GM23338 (cell line): ENCODE data around the gene TRIM45. TPM values are rescaled to one million over a fixed set of nuclear protein-coding genes. Genes with fewer than 3 reads are reported as not detected.

Experiments used
- ATAC-seq: fragments of 200-7000 bp; cut with Tn5 transposase; 3 replicates; pipeline ENCODE4 v1.9.1; 2020
- DNase-seq: peaks from one replicate; pipeline ENCODE4 v3.0.0-alpha.2; 2015; ENCODE audit warnings: low spot score
- H2AFZ ChIP-seq: fragments of 200-600 bp; sonication (generic); 2 replicates; pipeline ENCODE4 v1.8.0; 2016; ENCODE audit warnings: antibody characterized with exemption, mild to moderate bottlenecking, moderate library complexity
- H3F3A ChIP-seq: fragments of 200-600 bp; sonication (generic); replicated peaks from 2 replicates; pipeline ENCODE4 v1.8.0; 2017; ENCODE audit warnings: antibody characterized with exemption, mixed run types, low read depth
- H3K27ac ChIP-seq: fragments of 200-600 bp; sonication (generic); 2 replicates; pipeline ENCODE4 v1.6.1; 2016; ENCODE audit warnings: low read depth
- H3K27me3 ChIP-seq: fragments of 200-600 bp; sonication (generic); 2 replicates; pipeline ENCODE4 v1.8.0; 2016; ENCODE audit warnings: mild to moderate bottlenecking, mixed run types, moderate library complexity; ENCODE audit not compliant: insufficient read depth
- H3K36me3 ChIP-seq: fragments of 200-600 bp; sonication (generic); 2 replicates; pipeline ENCODE4 v1.8.0; 2016; ENCODE audit warnings: mild to moderate bottlenecking; ENCODE audit not compliant: insufficient read depth
- H3K4me1 ChIP-seq: fragments of 200-600 bp; sonication (generic); 2 replicates; pipeline ENCODE4 v1.8.0; 2016; ENCODE audit warnings: mild to moderate bottlenecking, moderate library complexity; ENCODE audit not compliant: insufficient read depth
- H3K4me2 ChIP-seq: fragments of 200-600 bp; sonication (generic); 2 replicates; pipeline ENCODE4 v1.7.1; 2017; ENCODE audit warnings: mixed run types
- H3K4me3 ChIP-seq: fragments of 200-600 bp; sonication (generic); 2 replicates; pipeline ENCODE4 v1.6.1; 2016; ENCODE audit warnings: mixed run types
- H3K79me2 ChIP-seq: fragments of 200-600 bp; sonication (generic); replicated peaks from 2 replicates; pipeline ENCODE4 v1.8.0; 2017; ENCODE audit warnings: mild to moderate bottlenecking; ENCODE audit not compliant: insufficient read depth
- H3K9me2 ChIP-seq: fragments of 200-600 bp; sonication (generic); 2 replicates; pipeline ENCODE4 v1.8.0; 2017; ENCODE audit not compliant: insufficient read depth
- H4K20me1 ChIP-seq: fragments of 200-600 bp; sonication (generic); replicated peaks from 2 replicates; pipeline ENCODE4 v1.8.0; 2017; ENCODE audit warnings: mild to moderate bottlenecking; ENCODE audit not compliant: insufficient read depth
- H3K27ac Mint-ChIP-seq: 2 replicates; pipeline ENCODE4 v1.8.0; 2020; ENCODE audit warnings: inconsistent platforms, mild to moderate bottlenecking, moderate library complexity, mixed read lengths
- H3K27me3 Mint-ChIP-seq: 3 replicates; pipeline ENCODE4 v1.8.0; 2022; ENCODE audit warnings: low read depth, mild to moderate bottlenecking, moderate library complexity, mixed read lengths, inconsistent platforms; ENCODE audit not compliant: insufficient read depth, poor library complexity
- H3K36me3 Mint-ChIP-seq: 3 replicates; pipeline ENCODE4 v1.8.0; 2021; ENCODE audit warnings: low read depth, mild to moderate bottlenecking, inconsistent platforms, moderate library complexity, mixed read lengths
- H3K4me1 Mint-ChIP-seq: 3 replicates; pipeline ENCODE4 v1.8.0; 2020; ENCODE audit warnings: mild to moderate bottlenecking, inconsistent platforms, mixed read lengths
- H3K4me3 Mint-ChIP-seq: 3 replicates; pipeline ENCODE4 v1.8.0; 2021; ENCODE audit warnings: moderate library complexity, mild to moderate bottlenecking, inconsistent platforms, mixed read lengths
- H3K9me3 Mint-ChIP-seq: 3 replicates; pipeline ENCODE4 v1.8.0; 2020; ENCODE audit warnings: moderate library complexity, mild to moderate bottlenecking, inconsistent platforms, mixed read lengths
- CREB1 ChIP-seq: fragments of 250-450 bp; sonication (Bioruptor Pico); IDR thresholded peaks from 2 replicates; pipeline ENCODE4 v1.5.0; 2020; ENCODE audit warnings: low read depth, mild to moderate bottlenecking, moderate library complexity
- EZH2 ChIP-seq: fragments of 200-600 bp; sonication (generic); IDR thresholded peaks from one replicate; pipeline ENCODE4 v1.8.0; 2017; ENCODE audit warnings: antibody characterized with exemption, mild to moderate bottlenecking, low read depth; ENCODE audit not compliant: unreplicated experiment
- JUNB ChIP-seq: IDR thresholded peaks from one replicate; pipeline ENCODE4 v1.6.1; 2016; ENCODE audit warnings: antibody characterized with exemption; ENCODE audit not compliant: unreplicated experiment
- NANOG ChIP-seq: IDR thresholded peaks from 2 replicates; pipeline ENCODE4 v1.6.1; 2016; ENCODE audit warnings: antibody characterized with exemption, borderline replicate concordance
- POLR2AphosphoS5 ChIP-seq: IDR thresholded peaks from 2 replicates; pipeline ENCODE4 v1.6.1; 2016; ENCODE audit warnings: antibody characterized with exemption, low read depth
- STAT1 ChIP-seq: IDR thresholded peaks from one replicate; pipeline ENCODE4 v1.6.1; 2016; ENCODE audit warnings: antibody characterized with exemption; ENCODE audit not compliant: unreplicated experiment
- ZNF114 ChIP-seq: fragments of 250-450 bp; sonication (Bioruptor Pico); IDR thresholded peaks from 2 replicates; pipeline ENCODE4 v1.5.0; 2020; ENCODE audit warnings: mild to moderate bottlenecking, moderate library complexity
- ZNF331 ChIP-seq: fragments of 250-450 bp; sonication (Bioruptor Pico); IDR thresholded peaks from 2 replicates; pipeline ENCODE4 v1.5.0; 2020; ENCODE audit warnings: low read depth, mild to moderate bottlenecking, moderate library complexity
- polyA plus RNA-seq: library from polyadenylated mRNA; unstranded; fragments of >200 nt; fragmentation: Nextera tagmentation; extraction: Ambion mirVana; gene quantifications from 2 replicates; pipeline ENCODE4 v1.2.1, GENCODE V29; 2016
- total RNA-seq: library from RNA; depleted of rRNA; stranded (reverse); fragments of >200 nt; shearing (Covaris generic); gene quantifications from 2 replicates; pipeline ENCODE4 v1.2.3, GENCODE V29; 2014
- TF ChIP-seq, protein P1 (sequence below), 2 experiments: fragments of 200-600 bp in 1 of 2; sonication (generic) in 1 of 2; conservative IDR thresholded peaks; 2 replicates each; pipeline versions ENCODE4 v1.5.1 to v1.6.1; 2016 to 2017; ENCODE audit warnings: antibody characterized with exemption in 2 of 2, low read depth in 2 of 2, mild to moderate bottlenecking in 2 of 2, moderate library complexity in 1 of 2
- TF ChIP-seq, protein P2 (sequence below): IDR thresholded peaks from one replicate; pipeline ENCODE4 v1.6.1; 2018; ENCODE audit warnings: antibody characterized with exemption; ENCODE audit not compliant: unreplicated experiment

TRIM45 gene
- total and polyA plus RNA-seq, 2 experiments from 2014 or later, result 8.8 to 15.0 TPM

DNA sequence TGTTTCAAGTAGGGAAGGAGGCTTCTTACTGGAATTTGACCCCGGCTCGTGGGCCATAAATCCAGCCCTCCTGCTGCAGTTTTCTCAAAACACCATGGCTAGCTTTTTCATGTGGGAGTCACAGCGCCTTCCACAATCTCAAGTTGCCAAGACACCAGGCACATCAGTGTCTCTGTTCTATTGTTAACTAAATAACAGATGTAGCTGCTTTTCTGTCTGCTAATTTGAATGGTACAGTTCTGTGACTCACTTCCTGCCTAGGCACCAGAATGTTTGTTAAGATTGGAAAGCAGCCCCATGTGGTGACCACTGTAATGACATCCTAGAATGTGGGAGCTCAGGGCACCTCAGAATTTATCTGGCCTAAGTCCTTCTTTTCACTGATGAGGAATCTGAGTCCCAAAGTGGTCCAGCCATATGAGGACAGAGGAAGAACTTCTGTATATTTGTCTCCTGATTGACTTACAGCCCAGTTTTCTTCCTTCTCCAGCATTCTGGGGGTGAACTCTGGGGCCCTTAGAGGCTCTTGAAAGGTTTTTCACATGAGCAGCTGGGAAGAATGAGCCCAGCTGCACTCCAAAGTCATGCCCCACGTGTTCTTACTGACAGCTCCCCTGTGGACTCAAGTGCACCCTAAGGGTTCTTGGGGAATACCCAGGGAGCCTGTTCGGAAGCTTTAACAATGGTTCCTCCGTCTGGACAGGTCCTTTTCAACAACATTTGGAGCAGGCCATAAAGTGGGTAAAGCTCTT, 27.5 kb downstream of the TRIM45 start:
- no peaks in the 10 kb centered on the region for H3K79me2 ChIP-seq
- DNase-seq (peak; percentile 61), ATAC-seq (peak; percentile 83)
- H3K9me3 Mint-ChIP-seq, result no peaks in the 10 kb centered on the region
- H3K9me2 ChIP-seq, result no peaks in the 10 kb centered on the region
- peak overlapping the region; percentile 62 for H3K27ac ChIP-seq
- peaks cover 3% of the 10 kb centered on the region; the same call in 1 of the 2 replicates for H4K20me1 ChIP-seq
- H3K27me3 ChIP-seq, result no peaks in the 10 kb centered on the region
- H3K4me2 ChIP-seq, result no peak overlapping the region
- no peak overlapping the region for H2AFZ ChIP-seq
- H3K36me3 Mint-ChIP-seq, result peaks cover 90% of the 10 kb centered on the region
- TF ChIP-seq NANOG, result no peak
- TF ChIP-seq, protein P1, sequence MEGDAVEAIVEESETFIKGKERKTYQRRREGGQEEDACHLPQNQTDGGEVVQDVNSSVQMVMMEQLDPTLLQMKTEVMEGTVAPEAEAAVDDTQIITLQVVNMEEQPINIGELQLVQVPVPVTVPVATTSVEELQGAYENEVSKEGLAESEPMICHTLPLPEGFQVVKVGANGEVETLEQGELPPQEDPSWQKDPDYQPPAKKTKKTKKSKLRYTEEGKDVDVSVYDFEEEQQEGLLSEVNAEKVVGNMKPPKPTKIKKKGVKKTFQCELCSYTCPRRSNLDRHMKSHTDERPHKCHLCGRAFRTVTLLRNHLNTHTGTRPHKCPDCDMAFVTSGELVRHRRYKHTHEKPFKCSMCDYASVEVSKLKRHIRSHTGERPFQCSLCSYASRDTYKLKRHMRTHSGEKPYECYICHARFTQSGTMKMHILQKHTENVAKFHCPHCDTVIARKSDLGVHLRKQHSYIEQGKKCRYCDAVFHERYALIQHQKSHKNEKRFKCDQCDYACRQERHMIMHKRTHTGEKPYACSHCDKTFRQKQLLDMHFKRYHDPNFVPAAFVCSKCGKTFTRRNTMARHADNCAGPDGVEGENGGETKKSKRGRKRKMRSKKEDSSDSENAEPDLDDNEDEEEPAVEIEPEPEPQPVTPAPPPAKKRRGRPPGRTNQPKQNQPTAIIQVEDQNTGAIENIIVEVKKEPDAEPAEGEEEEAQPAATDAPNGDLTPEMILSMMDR (conservative IDR thresholded peaks at IDR 0.05; ENCODE audit: low read depth in 2 of 2), result peak; percentile 21 to 40; a peak in 2 of 4 replicates
- H3K4me1 ChIP-seq, result peaks cover 7% of the 10 kb centered on the region; the same call in 1 of the 2 replicates
- peaks cover 18% of the 10 kb centered on the region for H3K4me1 Mint-ChIP-seq
- 0 out of 2 replicates have a peak, but pooled peaks cover 3% of the 10 kb centered on the region for H3F3A ChIP-seq
- peaks cover 83% of the 10 kb centered on the region for H3K36me3 ChIP-seq
- no peak overlapping the region for H3K4me3 Mint-ChIP-seq
- no peak overlapping the region for H3K4me3 ChIP-seq
- H3K27me3 Mint-ChIP-seq, result no peaks in the 10 kb centered on the region
- peak overlapping the region; percentile 95 for H3K27ac Mint-ChIP-seq

DNA sequence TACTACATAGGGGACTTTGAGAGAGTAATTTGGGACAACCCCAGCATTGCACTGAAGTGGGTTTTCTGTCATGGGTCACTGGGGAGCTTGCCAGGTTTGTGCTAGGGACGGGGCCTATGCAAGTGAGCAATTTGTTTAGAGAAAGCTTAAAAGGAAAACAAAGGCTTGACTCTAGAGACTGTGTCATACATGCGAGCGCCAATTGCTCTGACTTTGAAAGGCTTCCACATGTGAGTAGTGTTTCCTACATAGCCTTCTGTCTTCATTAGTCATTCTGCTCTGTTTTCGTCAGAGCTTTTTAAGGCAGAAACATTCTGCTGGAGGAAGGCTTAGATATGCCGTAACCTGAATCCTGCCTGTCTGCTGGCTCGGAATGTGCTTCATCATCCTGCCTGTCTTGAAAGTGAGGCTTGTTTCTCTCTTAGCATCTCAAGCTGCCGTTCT, 28.4 kb downstream of the TRIM45 start:
- Histone ChIP-seq H3K27me3 (no peaks in the 10 kb centered on the region), H3K9me2 (no peaks in the 10 kb centered on the region), H3K36me3 (peaks cover 80% of the 10 kb centered on the region), H3K27ac (peak overlapping the region; percentile 92), H4K20me1 (peaks cover 3% of the 10 kb centered on the region; the same call in 1 of the 2 replicates), H3F3A (0 out of 2 replicates have a peak, but pooled peaks cover 3% of the 10 kb centered on the region), H2AFZ (no peak overlapping the region), H3K4me1 (peaks cover 7% of the 10 kb centered on the region; the same call in 1 of the 2 replicates), H3K79me2 (no peaks in the 10 kb centered on the region), H3K4me3 (no peak overlapping the region), H3K4me2 (no peak overlapping the region)
- Mint-ChIP-seq H3K9me3 (no peaks in the 10 kb centered on the region), H3K27ac (peak overlapping the region; percentile 95), H3K27me3 (no peaks in the 10 kb centered on the region), H3K36me3 (peaks cover 89% of the 10 kb centered on the region), H3K4me3 (no peak overlapping the region), H3K4me1 (peaks cover 18% of the 10 kb centered on the region)
- ATAC-seq (peak; percentile 82), DNase-seq (peak; percentile 69)
- TF ChIP-seq, protein P1 (conservative IDR thresholded peaks at IDR 0.05; ENCODE audit: low read depth in 2 of 2), result no peak
- TF ChIP-seq STAT1 (no peak), CREB1 (CRISPR knock-in tag) (no peak), JUNB (no peak), EZH2 (no peak), ZNF331 (CRISPR knock-in tag) (no peak), POLR2AphosphoS5 (no peak), ZNF114 (CRISPR knock-in tag) (no peak), NANOG (no peak)
- TF ChIP-seq, protein P2, sequence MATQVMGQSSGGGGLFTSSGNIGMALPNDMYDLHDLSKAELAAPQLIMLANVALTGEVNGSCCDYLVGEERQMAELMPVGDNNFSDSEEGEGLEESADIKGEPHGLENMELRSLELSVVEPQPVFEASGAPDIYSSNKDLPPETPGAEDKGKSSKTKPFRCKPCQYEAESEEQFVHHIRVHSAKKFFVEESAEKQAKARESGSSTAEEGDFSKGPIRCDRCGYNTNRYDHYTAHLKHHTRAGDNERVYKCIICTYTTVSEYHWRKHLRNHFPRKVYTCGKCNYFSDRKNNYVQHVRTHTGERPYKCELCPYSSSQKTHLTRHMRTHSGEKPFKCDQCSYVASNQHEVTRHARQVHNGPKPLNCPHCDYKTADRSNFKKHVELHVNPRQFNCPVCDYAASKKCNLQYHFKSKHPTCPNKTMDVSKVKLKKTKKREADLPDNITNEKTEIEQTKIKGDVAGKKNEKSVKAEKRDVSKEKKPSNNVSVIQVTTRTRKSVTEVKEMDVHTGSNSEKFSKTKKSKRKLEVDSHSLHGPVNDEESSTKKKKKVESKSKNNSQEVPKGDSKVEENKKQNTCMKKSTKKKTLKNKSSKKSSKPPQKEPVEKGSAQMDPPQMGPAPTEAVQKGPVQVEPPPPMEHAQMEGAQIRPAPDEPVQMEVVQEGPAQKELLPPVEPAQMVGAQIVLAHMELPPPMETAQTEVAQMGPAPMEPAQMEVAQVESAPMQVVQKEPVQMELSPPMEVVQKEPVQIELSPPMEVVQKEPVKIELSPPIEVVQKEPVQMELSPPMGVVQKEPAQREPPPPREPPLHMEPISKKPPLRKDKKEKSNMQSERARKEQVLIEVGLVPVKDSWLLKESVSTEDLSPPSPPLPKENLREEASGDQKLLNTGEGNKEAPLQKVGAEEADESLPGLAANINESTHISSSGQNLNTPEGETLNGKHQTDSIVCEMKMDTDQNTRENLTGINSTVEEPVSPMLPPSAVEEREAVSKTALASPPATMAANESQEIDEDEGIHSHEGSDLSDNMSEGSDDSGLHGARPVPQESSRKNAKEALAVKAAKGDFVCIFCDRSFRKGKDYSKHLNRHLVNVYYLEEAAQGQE, result no peak
